ENCODE measurements around the gene ZC3H18. TPM values are rescaled to one million over a fixed set of nuclear protein-coding genes. Genes with fewer than 3 reads are reported as not detected.

The ZC3H18 gene
- total and polyA plus RNA-seq, 2 donors (not counting 1 experiment from before 2014, with no cell fraction given) = 7.9 to 9.4 TPM

- H2AFZ ChIP-seq (ENCODE audit: low read length) = no peak within 1 kb of the TSS
- no peaks in the 10 kb centered on the region for H3K9me3 ChIP-seq (ENCODE audit: control insufficient read depth, insufficient read depth, low read depth, low read length)
- TF ChIP-seq EZH2 (IDR thresholded peaks at IDR 0.05; ENCODE audit: low read length, missing control alignments) (no peak), CTCF (conservative IDR thresholded peaks at IDR 0.05 in 1 of 2, IDR thresholded peaks at IDR 0.05 in 1 of 2; ENCODE audit: low read depth in 1 of 2, low read length in 2 of 2) (no peak)
- peaks cover 9% of the 10 kb centered on the region for H3K4me1 ChIP-seq (ENCODE audit: control insufficient read depth, extremely low read depth, insufficient read depth, low read length)
- peaks cover 21% of the 10 kb centered on the region for H3K36me3 ChIP-seq (ENCODE audit: control insufficient read depth, insufficient read depth, low read length)
- H3K9ac ChIP-seq (ENCODE audit: insufficient read depth, low read length) = peak within 1 kb of the TSS; percentile 65
- H3K27ac ChIP-seq (ENCODE audit: insufficient read depth, low read length) = peak within 1 kb of the TSS; percentile 57
- no peaks in the 10 kb centered on the region for H3K79me2 ChIP-seq (ENCODE audit: control insufficient read depth, insufficient read depth, low read length)
- peak; percentile 26 to 38 for DNase-seq (ENCODE audit: low read depth in 2 of 2)
- H3K27me3 ChIP-seq (ENCODE audit: control insufficient read depth, insufficient read depth, low read length) = no peaks in the 10 kb centered on the region
- peak within 1 kb of the TSS; percentile 48 to 74 (median 66) for H3K4me3 ChIP-seq (replicated peaks in 1 of 4; ENCODE audit: control extremely low read depth in 1 of 4, insufficient read depth in 1 of 4, low read depth in 3 of 4, low read length in 4 of 4)
- peak within 1 kb of the TSS; percentile 75 for H3K4me2 ChIP-seq (ENCODE audit: extremely low read depth, insufficient read depth, low read length)
- H4K20me1 ChIP-seq (ENCODE audit: control insufficient read depth, extremely low read depth, insufficient read depth, low read length) = no peaks in the 10 kb centered on the region
These were observed 80.6 kb downstream of the ZC3H18 start, which contains the start of gene CYBA for GRCh38 chr16:88650749-88651275. Gene CYBA, minus strand, starts transcription at chr16:88651053. Its CDS starts 40 bp downstream, at chr16:88651013.

GRCh38 chr16:88651276-88651988, 81.2 kb downstream of the ZC3H18 start:
- Histone ChIP-seq H3K4me1 (ENCODE audit: control insufficient read depth, extremely low read depth, insufficient read depth, low read length) (peaks cover 9% of the 10 kb centered on the region), H3K4me2 (ENCODE audit: extremely low read depth, insufficient read depth, low read length) (peak overlapping the region; percentile 69), H3K79me2 (ENCODE audit: control insufficient read depth, insufficient read depth, low read length) (no peaks in the 10 kb centered on the region), H3K27me3 (ENCODE audit: control insufficient read depth, insufficient read depth, low read length) (no peaks in the 10 kb centered on the region), H3K9ac (ENCODE audit: insufficient read depth, low read length) (peak overlapping the region; percentile 36), H3K4me3 (replicated peaks in 1 of 4; ENCODE audit: control extremely low read depth in 1 of 4, insufficient read depth in 1 of 4, low read depth in 3 of 4, low read length in 4 of 4) (peak overlapping the region; percentile 17 to 74 (median 33)), H4K20me1 (ENCODE audit: control insufficient read depth, extremely low read depth, insufficient read depth, low read length) (no peaks in the 10 kb centered on the region), H3K9me3 (ENCODE audit: control insufficient read depth, insufficient read depth, low read depth, low read length) (no peaks in the 10 kb centered on the region), H3K27ac (ENCODE audit: insufficient read depth, low read length) (peak overlapping the region; percentile 57), H2AFZ (ENCODE audit: low read length) (no peak overlapping the region), H3K36me3 (ENCODE audit: control insufficient read depth, insufficient read depth, low read length) (peaks cover 27% of the 10 kb centered on the region)
- TF ChIP-seq EZH2 (IDR thresholded peaks at IDR 0.05; ENCODE audit: low read length, missing control alignments) = no peak
- TF ChIP-seq CTCF (conservative IDR thresholded peaks at IDR 0.05 in 1 of 2, IDR thresholded peaks at IDR 0.05 in 1 of 2; ENCODE audit: low read depth in 1 of 2, low read length in 2 of 2) = no peak
- DNase-seq (ENCODE audit: low read depth in 2 of 2) = no peak

- H3K4me1 ChIP-seq (ENCODE audit: control insufficient read depth, extremely low read depth, insufficient read depth, low read length) = peaks cover 9% of the 10 kb centered on the region
- no peaks in the 10 kb centered on the region for H3K27me3 ChIP-seq (ENCODE audit: control insufficient read depth, insufficient read depth, low read length)
- no peak overlapping the region for H3K27ac ChIP-seq (ENCODE audit: insufficient read depth, low read length)
- no peak overlapping the region for H3K4me3 ChIP-seq (replicated peaks in 1 of 4; ENCODE audit: control extremely low read depth in 1 of 4, insufficient read depth in 1 of 4, low read depth in 3 of 4, low read length in 4 of 4)
- no peak for TF ChIP-seq EZH2 (IDR thresholded peaks at IDR 0.05; ENCODE audit: low read length, missing control alignments)
- no peak for TF ChIP-seq CTCF (conservative IDR thresholded peaks at IDR 0.05 in 1 of 2, IDR thresholded peaks at IDR 0.05 in 1 of 2; ENCODE audit: low read depth in 1 of 2, low read length in 2 of 2)
- H2AFZ ChIP-seq (ENCODE audit: low read length) = no peak overlapping the region
- H4K20me1 ChIP-seq (ENCODE audit: control insufficient read depth, extremely low read depth, insufficient read depth, low read length) = no peaks in the 10 kb centered on the region
- H3K36me3 ChIP-seq (ENCODE audit: control insufficient read depth, insufficient read depth, low read length) = peaks cover 30% of the 10 kb centered on the region
- H3K9me3 ChIP-seq (ENCODE audit: control insufficient read depth, insufficient read depth, low read depth, low read length) = no peaks in the 10 kb centered on the region
- DNase-seq (ENCODE audit: low read depth in 2 of 2) = no peak
- no peak overlapping the region for H3K4me2 ChIP-seq (ENCODE audit: extremely low read depth, insufficient read depth, low read length)
- H3K79me2 ChIP-seq (ENCODE audit: control insufficient read depth, insufficient read depth, low read length) = no peaks in the 10 kb centered on the region
- no peak overlapping the region for H3K9ac ChIP-seq (ENCODE audit: insufficient read depth, low read length)
These were observed 82.0 kb downstream of the ZC3H18 start for GRCh38 chr16:88651989-88652761.
